HEK293 (cell line): ENCODE data around the gene UBE3C.
A peak's percentile ranks its signal among the peaks of the same experiment; 100 is the strongest.

Experiments used
- CTCF ChIP-seq: fragments of 450-650 bp; formaldehyde crosslinking; IDR thresholded peaks from 2 replicates; pipeline ENCODE4 v1.5.1; 2016; ENCODE audit warnings: missing biosample characterization, missing genetic modification characterization
- EGR2 ChIP-seq: fragments of 450-650 bp; formaldehyde crosslinking; IDR thresholded peaks from 2 replicates; pipeline ENCODE4 v1.5.1; 2016; ENCODE audit warnings: low read depth, missing biosample characterization, missing genetic modification characterization
- FEZF1 ChIP-seq: fragments of 450-650 bp; formaldehyde crosslinking; IDR thresholded peaks from 2 replicates; pipeline ENCODE4 v1.5.1; 2016; ENCODE audit warnings: missing biosample characterization, missing genetic modification characterization
- GLIS1 ChIP-seq: fragments of 450-650 bp; formaldehyde crosslinking; IDR thresholded peaks from 2 replicates; pipeline ENCODE4 v1.5.1; 2016; ENCODE audit warnings: missing biosample characterization, missing genetic modification characterization
- HOXC10 ChIP-seq: sonication (generic); formaldehyde crosslinking; IDR thresholded peaks from 2 replicates; pipeline ENCODE4 v1.8.1; 2023; ENCODE audit warnings: mild to moderate bottlenecking, missing genetic modification reagents
- KLF16 ChIP-seq: fragments of 450-650 bp; formaldehyde crosslinking; IDR thresholded peaks from 2 replicates; pipeline ENCODE4 v1.5.1; 2017; ENCODE audit warnings: missing biosample characterization, missing genetic modification characterization
- PRDM1 ChIP-seq: fragments of 450-650 bp; formaldehyde crosslinking; IDR thresholded peaks from 2 replicates; pipeline ENCODE4; 2016; ENCODE audit warnings: missing biosample characterization, missing genetic modification characterization
- PRDM2 ChIP-seq: fragments of 450-650 bp; formaldehyde crosslinking; IDR thresholded peaks from 2 replicates; pipeline ENCODE4 v1.5.1; 2016; ENCODE audit warnings: missing biosample characterization, missing genetic modification characterization, borderline replicate concordance
- REPIN1 ChIP-seq: fragments of 450-650 bp; formaldehyde crosslinking; IDR thresholded peaks from 2 replicates; pipeline ENCODE4 v1.5.1; 2017; ENCODE audit warnings: missing biosample characterization, missing genetic modification characterization, low read depth
- TSHZ1 ChIP-seq: fragments of 450-650 bp; formaldehyde crosslinking; IDR thresholded peaks from 2 replicates; pipeline ENCODE4 v1.5.1; 2016; ENCODE audit warnings: missing biosample characterization, missing genetic modification characterization, borderline replicate concordance
- YY2 ChIP-seq: fragments of 450-650 bp; formaldehyde crosslinking; IDR thresholded peaks from 2 replicates; pipeline ENCODE4 v1.5.1; 2016; ENCODE audit warnings: missing biosample characterization, missing genetic modification characterization
- ZBTB26 ChIP-seq: fragments of 450-650 bp; formaldehyde crosslinking; optimal IDR thresholded peaks from 2 replicates; pipeline ENCODE3; 2016; ENCODE audit warnings: missing biosample characterization, mild to moderate bottlenecking, missing genetic modification characterization
- ZNF114 ChIP-seq: fragments of 450-650 bp; formaldehyde crosslinking; IDR thresholded peaks from 2 replicates; pipeline ENCODE4 v1.5.0; 2017; ENCODE audit warnings: missing biosample characterization, missing genetic modification characterization
- ZNF138 ChIP-seq: fragments of 450-650 bp; formaldehyde crosslinking; IDR thresholded peaks from 2 replicates; pipeline ENCODE4 v1.5.1; 2016; ENCODE audit warnings: missing biosample characterization, missing genetic modification characterization, borderline replicate concordance
- ZNF140 ChIP-seq: fragments of 450-650 bp; formaldehyde crosslinking; IDR thresholded peaks from 2 replicates; pipeline ENCODE4 v1.5.1; 2016; ENCODE audit warnings: missing biosample characterization, missing genetic modification characterization
- ZNF174 ChIP-seq: fragments of 450-650 bp; formaldehyde crosslinking; IDR thresholded peaks from 2 replicates; pipeline ENCODE4 v1.5.0; 2017; ENCODE audit warnings: missing biosample characterization, mild to moderate bottlenecking, missing genetic modification characterization
- ZNF19 ChIP-seq: fragments of 450-650 bp; formaldehyde crosslinking; IDR thresholded peaks from 2 replicates; pipeline ENCODE4; 2016; ENCODE audit warnings: missing biosample characterization, missing genetic modification characterization, low read depth
- ZNF311 ChIP-seq: fragments of 450-650 bp; formaldehyde crosslinking; IDR thresholded peaks from 2 replicates; pipeline ENCODE4 v1.5.1; 2017; ENCODE audit warnings: missing biosample characterization, missing genetic modification characterization, borderline replicate concordance
- ZNF324 ChIP-seq: fragments of 450-650 bp; formaldehyde crosslinking; IDR thresholded peaks from 2 replicates; pipeline ENCODE4 v1.5.1; 2016; ENCODE audit warnings: missing biosample characterization, missing genetic modification characterization
- ZNF350 ChIP-seq: fragments of 450-650 bp; formaldehyde crosslinking; IDR thresholded peaks from 2 replicates; pipeline ENCODE4 v1.5.0; 2017; ENCODE audit warnings: missing biosample characterization, mild to moderate bottlenecking, missing genetic modification characterization
- ZNF473 ChIP-seq: fragments of 450-650 bp; formaldehyde crosslinking; IDR thresholded peaks from 2 replicates; pipeline ENCODE4 v1.5.1; 2017; ENCODE audit warnings: missing biosample characterization, missing genetic modification characterization
- ZNF529 ChIP-seq: fragments of 450-650 bp; formaldehyde crosslinking; IDR thresholded peaks from 2 replicates; pipeline ENCODE4 v1.5.1; 2017; ENCODE audit warnings: missing genetic modification characterization, missing biosample characterization; ENCODE audit not compliant: insufficient replicate concordance
- ZNF626 ChIP-seq: fragments of 450-650 bp; sonication (Bioruptor Pico); formaldehyde crosslinking; IDR thresholded peaks from 2 replicates; pipeline ENCODE4 v1.5.1; 2018; ENCODE audit warnings: missing biosample characterization, missing genetic modification characterization, inconsistent platforms
- ZNF629 ChIP-seq: fragments of 450-650 bp; formaldehyde crosslinking; IDR thresholded peaks from 2 replicates; pipeline ENCODE4 v1.5.1; 2017; ENCODE audit warnings: missing biosample characterization, missing genetic modification characterization
- ZNF707 ChIP-seq: fragments of 450-650 bp; formaldehyde crosslinking; IDR thresholded peaks from 2 replicates; pipeline ENCODE4 v1.5.1; 2016; ENCODE audit warnings: missing biosample characterization, missing genetic modification characterization
- ZNF830 ChIP-seq: fragments of 450-650 bp; IDR thresholded peaks from 2 replicates; pipeline ENCODE4 v1.5.0; 2018; ENCODE audit warnings: missing biosample characterization, missing genetic modification characterization, low read depth, mild to moderate bottlenecking, moderate library complexity

Gene UBE3C

GRCh38 chr7:157139111-157139809 is 534 bp downstream of the UBE3C start (continued):
- TF ChIP-seq ZNF114 (tag by site-specific recombination), result no peak
- TF ChIP-seq ZNF138 (tag by site-specific recombination), result no peak
- TF ChIP-seq PRDM1 (tag by site-specific recombination), result peak; percentile 46; the same call in 1 of the 2 replicates
- no peak; the same call in 1 of the 2 replicates for TF ChIP-seq GLIS1 (tag by site-specific recombination)
- no peak for TF ChIP-seq ZNF529 (tag by site-specific recombination)
- TF ChIP-seq EGR2, result no peak
- no peak for TF ChIP-seq ZNF629
- TF ChIP-seq ZNF311 (tag by site-specific recombination), result no peak
- no peak for TF ChIP-seq PRDM2 (tag by site-specific recombination)
- TF ChIP-seq HOXC10, result 0 out of 2 replicates have a peak, but pooled peaks have one; percentile 47
- no peak for TF ChIP-seq ZNF830 (tag by site-specific recombination)
- no peak for TF ChIP-seq ZNF140 (tag by site-specific recombination)
- TF ChIP-seq ZNF174 (tag by site-specific recombination), result no peak
- TF ChIP-seq YY2 (tag by site-specific recombination), result no peak
- TF ChIP-seq FEZF1 (tag by site-specific recombination), result no peak
- TF ChIP-seq ZNF324 (tag by site-specific recombination), result no peak
- TF ChIP-seq ZBTB26 (tag by site-specific recombination), result no peak
- TF ChIP-seq REPIN1 (tag by site-specific recombination), result no peak
- TF ChIP-seq ZNF707, result no peak
- no peak for TF ChIP-seq ZNF19 (tag by site-specific recombination)
- no peak for TF ChIP-seq ZNF350 (tag by site-specific recombination)
- TF ChIP-seq ZNF473 (tag by site-specific recombination), result no peak
- TF ChIP-seq KLF16 (tag by site-specific recombination), result no peak
- TF ChIP-seq ZNF626 (tag by site-specific recombination), result no peak
- no peak for TF ChIP-seq CTCF (tag by site-specific recombination)
- TF ChIP-seq TSHZ1 (tag by site-specific recombination), result no peak
